ENCODE results near the gene CHTF18.
"Not testable (repeated sequence)": the region's sequence is repeated elsewhere in the genome, so short reads cannot be mapped to it uniquely, and the experiment has no call there.

The CHTF18 gene

GRCh38 chr16:807347-808084 lies 19.1 kb downstream of the CHTF18 start:
- DNase-seq (ENCODE audit: low read depth in 2 of 2): peak; percentile 55 to 56

- no peak for DNase-seq (ENCODE audit: low read depth in 2 of 2)
Observed at GRCh38 chr16:808085-808386, 19.6 kb downstream of the CHTF18 start.

GRCh38 chr16:813204-813915 lies 24.9 kb downstream of the CHTF18 start:
- DNase-seq (ENCODE audit: low read depth in 2 of 2): peak in 1 of 2 donors; percentile 48

- DNase-seq (ENCODE audit: low read depth in 2 of 2): no peak
Observed at GRCh38 chr16:813916-814412, 25.5 kb downstream of the CHTF18 start.

- no peak for DNase-seq (ENCODE audit: low read depth in 2 of 2)
Observed at GRCh38 chr16:814974-815373, 26.6 kb downstream of the CHTF18 start.

GRCh38 chr16:815861-816260 lies 27.4 kb downstream of the CHTF18 start:
- no peak for DNase-seq (ENCODE audit: low read depth in 2 of 2)

GRCh38 chr16:817001-817906 lies 28.8 kb downstream of the CHTF18 start:
- no peak for DNase-seq (ENCODE audit: low read depth in 2 of 2)

- DNase-seq (ENCODE audit: low read depth in 2 of 2): no peak
Observed at GRCh38 chr16:818132-818531, 29.7 kb downstream of the CHTF18 start.

- no peak for DNase-seq (ENCODE audit: low read depth in 2 of 2)
Observed at GRCh38 chr16:818592-818991, 30.2 kb downstream of the CHTF18 start.

- DNase-seq (ENCODE audit: low read depth in 2 of 2): no peak
Observed at GRCh38 chr16:819336-820043, 31.1 kb downstream of the CHTF18 start.

GRCh38 chr16:820044-820408 lies 31.6 kb downstream of the CHTF18 start:
- not testable (repeated sequence) for DNase-seq (ENCODE audit: low read depth in 2 of 2)

- DNase-seq (ENCODE audit: low read depth in 2 of 2): no peak
Observed at GRCh38 chr16:820748-821147, 32.3 kb downstream of the CHTF18 start.

- DNase-seq (ENCODE audit: low read depth in 2 of 2): no peak
Observed at GRCh38 chr16:821751-822150, 33.3 kb downstream of the CHTF18 start.

- DNase-seq (ENCODE audit: low read depth in 2 of 2): no peak
Observed at GRCh38 chr16:822174-822908, 33.9 kb downstream of the CHTF18 start.

- no peak for DNase-seq (ENCODE audit: low read depth in 2 of 2)
Observed at GRCh38 chr16:822909-823297, 34.5 kb downstream of the CHTF18 start.

GRCh38 chr16:824194-824593 lies 35.8 kb downstream of the CHTF18 start:
- DNase-seq (ENCODE audit: low read depth in 2 of 2): no peak

- no peak for DNase-seq (ENCODE audit: low read depth in 2 of 2)
Observed at GRCh38 chr16:824601-825000, 36.2 kb downstream of the CHTF18 start.

- DNase-seq (ENCODE audit: low read depth in 2 of 2): no peak
Observed at GRCh38 chr16:825341-826061, 37.1 kb downstream of the CHTF18 start.

- no peak for DNase-seq (ENCODE audit: low read depth in 2 of 2)
Observed at GRCh38 chr16:827513-827912, 39.1 kb downstream of the CHTF18 start.

- no peak for DNase-seq (ENCODE audit: low read depth in 2 of 2)
Observed at GRCh38 chr16:828891-829290, 40.5 kb downstream of the CHTF18 start.

Measured in stimulated activated CD4-positive, alpha-beta T cell treated with anti-CD3 and anti-CD28 coated beads, Interleukin-1b, Interleukin-23, amount 100 ng/mL, for 1 hour (primary cell).